Adipocyte (in vitro differentiated cells): ENCODE measurements around the gene MINPP1.
A peak's percentile ranks its signal among the peaks of the same experiment; 100 is the strongest.

Experiments used
- DNase-seq: peaks from one replicate; pipeline ENCODE4 v3.0.0-alpha.2; 2015; ENCODE audit warnings: low read depth
- H3K27me3 ChIP-seq: replicated peaks from 2 replicates; pipeline ENCODE4 v1.7.0; 2013; ENCODE audit warnings: mild to moderate bottlenecking, low read length, moderate library complexity; ENCODE audit not compliant: control insufficient read depth, insufficient read depth
- H3K36me3 ChIP-seq: 2 replicates; pipeline ENCODE4 v1.7.0; 2013; ENCODE audit warnings: low read length, mild to moderate bottlenecking, moderate library complexity; ENCODE audit not compliant: control insufficient read depth, insufficient read depth, severe bottlenecking
- H3K4me1 ChIP-seq: 2 replicates; pipeline ENCODE4 v1.7.0; 2013; ENCODE audit warnings: mild to moderate bottlenecking, low read length, moderate library complexity; ENCODE audit not compliant: control insufficient read depth, insufficient read depth
- H3K4me3 ChIP-seq: 2 replicates; pipeline ENCODE4 v1.7.0; 2013; ENCODE audit warnings: mild to moderate bottlenecking, low read length, moderate library complexity
- H3K9ac ChIP-seq: 2 replicates; pipeline ENCODE4 v1.7.0; 2013; ENCODE audit warnings: mild to moderate bottlenecking, low read length, moderate library complexity
- H3K9me3 ChIP-seq: 2 replicates; pipeline ENCODE4 v1.7.0; 2013; ENCODE audit warnings: mild to moderate bottlenecking, low read length, moderate library complexity; ENCODE audit not compliant: control insufficient read depth

The MINPP1 gene

DNA sequence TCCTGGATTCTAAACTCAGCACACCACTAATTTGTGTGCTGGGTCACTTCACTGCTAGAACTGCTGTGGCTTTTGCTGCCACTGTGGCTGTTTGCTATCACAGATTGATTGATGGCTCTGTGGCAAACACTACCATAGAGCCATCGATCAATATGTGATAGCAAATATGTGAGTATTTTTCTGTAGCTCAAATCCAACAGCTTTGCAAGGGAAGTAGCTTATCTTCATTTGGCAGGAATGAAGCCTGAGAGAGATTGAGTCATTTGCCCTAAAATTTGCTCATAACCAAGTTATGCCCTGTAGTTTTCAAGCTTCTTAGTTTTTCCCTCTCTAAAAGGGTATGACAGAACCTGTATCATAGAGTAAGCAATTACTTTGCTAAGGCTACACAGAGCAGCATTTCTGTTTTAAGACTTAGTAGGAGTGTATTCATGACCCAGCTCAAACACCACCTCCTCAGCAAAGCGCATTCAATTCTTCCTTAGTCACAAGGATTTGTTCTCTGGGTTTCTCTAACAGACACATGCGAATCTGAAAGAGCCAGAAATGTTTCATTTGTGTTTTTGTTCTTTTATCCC is 43.1 kb downstream of the MINPP1 start:
- Histone ChIP-seq H3K36me3 (no peaks in the 10 kb centered on the region), H3K4me1 (peaks cover 54% of the 10 kb centered on the region), H3K4me3 (peak overlapping the region; percentile 61), H3K27me3 (no peaks in the 10 kb centered on the region), H3K9ac (peak overlapping the region; percentile 53), H3K9me3 (no peaks in the 10 kb centered on the region)
- peak; percentile 67 for DNase-seq

DNA sequence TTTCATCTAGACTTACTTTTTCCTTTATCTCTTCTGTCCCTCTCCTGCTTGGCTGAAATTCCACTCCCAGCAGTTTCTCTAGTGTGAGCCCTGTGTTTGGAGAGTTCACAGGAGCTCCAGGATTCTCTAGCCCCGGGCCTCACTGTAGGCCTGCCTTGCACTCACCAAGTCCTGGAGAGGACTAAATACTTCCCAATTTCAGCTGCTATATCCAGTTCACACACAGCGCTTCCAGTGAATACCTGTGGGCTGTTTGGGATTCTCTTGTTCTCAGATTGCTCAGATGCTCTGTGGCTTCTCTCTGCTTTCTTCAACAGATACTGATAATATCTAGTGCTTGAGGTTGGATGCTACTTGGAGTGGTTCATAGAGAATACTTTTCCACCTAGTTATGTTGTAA is 46.0 kb downstream of the MINPP1 start:
- H3K9me3 ChIP-seq: no peaks in the 10 kb centered on the region

DNA sequence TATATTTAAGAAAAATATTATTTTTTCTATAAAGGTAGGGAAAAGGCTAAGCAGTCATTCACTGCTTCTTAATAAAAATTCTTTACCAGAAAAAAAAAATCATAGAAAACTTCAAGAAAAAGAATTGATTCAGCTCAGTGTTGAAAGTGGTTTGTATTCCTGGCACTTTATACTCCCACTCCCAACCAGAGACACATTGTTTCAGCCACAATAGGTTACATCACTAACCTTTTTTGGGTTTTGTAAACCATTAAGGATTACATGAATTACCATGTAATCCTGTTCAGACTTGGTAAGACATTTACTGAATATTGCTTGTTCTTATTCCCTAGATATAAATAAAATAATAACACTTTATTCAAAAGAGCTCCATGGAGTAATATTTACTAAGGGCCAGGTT is 46.6 kb downstream of the MINPP1 start:
- no peak overlapping the region for H3K9ac ChIP-seq
- no peaks in the 10 kb centered on the region for H3K27me3 ChIP-seq
- H3K36me3 ChIP-seq: no peaks in the 10 kb centered on the region

More for the DNA sequence above, 46.0 kb downstream of the MINPP1 start:
- Histone ChIP-seq H3K4me3 (no peak overlapping the region), H3K9ac (no peak overlapping the region), H3K36me3 (no peaks in the 10 kb centered on the region), H3K4me1 (peaks cover 36% of the 10 kb centered on the region), H3K27me3 (no peaks in the 10 kb centered on the region)
- no peak for DNase-seq

DNA sequence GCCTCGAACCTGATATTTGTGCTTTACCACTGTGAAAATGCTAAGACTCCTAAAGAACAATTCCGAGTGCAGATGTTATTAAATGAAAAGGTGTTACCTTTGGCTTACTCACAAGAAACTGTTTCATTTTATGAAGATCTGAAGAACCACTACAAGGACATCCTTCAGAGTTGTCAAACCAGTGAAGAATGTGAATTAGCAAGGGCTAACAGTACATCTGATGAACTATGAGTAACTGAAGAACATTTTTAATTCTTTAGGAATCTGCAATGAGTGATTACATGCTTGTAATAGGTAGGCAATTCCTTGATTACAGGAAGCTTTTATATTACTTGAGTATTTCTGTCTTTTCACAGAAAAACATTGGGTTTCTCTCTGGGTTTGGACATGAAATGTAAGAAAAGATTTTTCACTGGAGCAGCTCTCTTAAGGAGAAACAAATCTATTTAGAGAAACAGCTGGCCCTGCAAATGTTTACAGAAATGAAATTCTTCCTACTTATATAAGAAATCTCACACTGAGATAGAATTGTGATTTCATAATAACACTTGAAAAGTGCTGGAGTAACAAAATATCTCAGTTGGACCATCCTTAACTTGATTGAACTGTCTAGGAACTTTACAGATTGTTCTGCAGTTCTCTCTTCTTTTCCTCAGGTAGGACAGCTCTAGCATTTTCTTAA is 47.7 kb downstream of the MINPP1 start:
- no peak overlapping the region for H3K9ac ChIP-seq
- H3K4me3 ChIP-seq: no peak overlapping the region
- no peaks in the 10 kb centered on the region for H3K27me3 ChIP-seq
- DNase-seq: peak; percentile 49
- no peaks in the 10 kb centered on the region for H3K36me3 ChIP-seq
- peaks cover 19% of the 10 kb centered on the region for H3K4me1 ChIP-seq
- no peaks in the 10 kb centered on the region for H3K9me3 ChIP-seq

More for the DNA sequence above, 46.6 kb downstream of the MINPP1 start:
- DNase-seq: no peak
- Histone ChIP-seq H3K4me3 (no peak overlapping the region), H3K9me3 (no peaks in the 10 kb centered on the region), H3K4me1 (peaks cover 30% of the 10 kb centered on the region)

DNA sequence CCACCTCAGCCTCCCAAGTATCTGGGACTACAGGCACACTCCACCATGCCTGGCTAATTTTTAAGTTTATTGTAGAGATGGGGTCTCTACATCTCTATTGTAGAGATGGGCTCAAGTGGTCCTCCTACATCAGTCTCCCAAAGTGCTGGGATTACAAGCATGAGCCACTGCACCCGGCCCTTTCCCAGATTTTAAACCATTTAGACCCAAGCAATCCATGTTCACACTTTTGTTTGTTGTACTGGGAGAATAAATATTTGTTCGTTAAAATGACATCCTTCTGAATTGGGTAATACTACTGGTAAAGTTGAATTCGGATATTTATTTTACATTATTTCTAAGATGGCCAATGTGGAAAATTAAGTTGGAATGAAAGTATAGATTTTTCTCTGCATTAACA is 52.7 kb downstream of the MINPP1 start:
- H3K4me3 ChIP-seq: no peak overlapping the region
- H3K27me3 ChIP-seq: no peaks in the 10 kb centered on the region
- no peaks in the 10 kb centered on the region for H3K9me3 ChIP-seq
- H3K36me3 ChIP-seq: no peaks in the 10 kb centered on the region
- H3K9ac ChIP-seq: no peak overlapping the region
- no peak for DNase-seq
- peaks cover 5% of the 10 kb centered on the region for H3K4me1 ChIP-seq

DNA sequence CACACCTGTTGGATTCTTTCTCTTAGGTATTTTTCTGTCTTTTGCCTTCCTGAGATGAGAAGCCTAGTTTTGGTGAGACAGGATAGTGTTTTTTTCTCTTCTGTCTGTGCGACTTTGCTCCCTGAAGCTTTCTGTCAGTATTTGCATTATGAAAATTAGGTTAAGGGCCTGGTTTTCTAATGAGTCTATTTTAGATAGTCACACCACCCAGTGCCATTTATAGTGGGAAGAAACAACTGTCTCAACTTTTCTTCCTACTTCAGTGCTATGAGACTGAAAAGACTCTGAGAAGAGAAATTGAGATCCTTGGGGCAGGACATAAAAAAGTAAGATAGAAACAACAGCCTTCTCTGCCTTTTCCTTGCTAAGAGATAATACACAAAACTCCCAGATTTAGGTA is 53.6 kb downstream of the MINPP1 start:
- H3K27me3 ChIP-seq: no peaks in the 10 kb centered on the region
- H3K4me3 ChIP-seq: no peak overlapping the region
- H3K36me3 ChIP-seq: no peaks in the 10 kb centered on the region
- peaks cover 5% of the 10 kb centered on the region for H3K9me3 ChIP-seq
- no peak for DNase-seq
- no peaks in the 10 kb centered on the region for H3K4me1 ChIP-seq
- H3K9ac ChIP-seq: no peak overlapping the region

DNA sequence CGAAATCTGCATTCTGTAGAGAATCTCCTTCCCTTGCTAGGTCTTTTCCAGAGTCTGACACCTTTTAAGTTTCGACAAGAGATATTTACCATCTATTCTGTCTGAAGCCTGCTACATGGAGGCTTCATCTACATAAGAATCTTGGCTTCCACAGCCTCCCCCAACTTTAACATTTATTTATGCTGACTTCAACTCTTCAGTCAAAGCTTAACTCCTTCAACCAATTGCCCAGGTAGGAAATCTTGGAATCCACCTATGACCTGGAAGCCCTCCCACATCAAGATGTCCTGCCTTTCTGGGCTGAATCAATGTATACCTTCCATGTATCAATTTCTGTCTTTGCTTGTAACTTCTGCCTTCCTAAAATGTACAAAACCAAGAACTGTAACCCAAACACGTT is 54.7 kb downstream of the MINPP1 start:
- no peak for DNase-seq
- no peak overlapping the region for H3K4me3 ChIP-seq

DNA sequence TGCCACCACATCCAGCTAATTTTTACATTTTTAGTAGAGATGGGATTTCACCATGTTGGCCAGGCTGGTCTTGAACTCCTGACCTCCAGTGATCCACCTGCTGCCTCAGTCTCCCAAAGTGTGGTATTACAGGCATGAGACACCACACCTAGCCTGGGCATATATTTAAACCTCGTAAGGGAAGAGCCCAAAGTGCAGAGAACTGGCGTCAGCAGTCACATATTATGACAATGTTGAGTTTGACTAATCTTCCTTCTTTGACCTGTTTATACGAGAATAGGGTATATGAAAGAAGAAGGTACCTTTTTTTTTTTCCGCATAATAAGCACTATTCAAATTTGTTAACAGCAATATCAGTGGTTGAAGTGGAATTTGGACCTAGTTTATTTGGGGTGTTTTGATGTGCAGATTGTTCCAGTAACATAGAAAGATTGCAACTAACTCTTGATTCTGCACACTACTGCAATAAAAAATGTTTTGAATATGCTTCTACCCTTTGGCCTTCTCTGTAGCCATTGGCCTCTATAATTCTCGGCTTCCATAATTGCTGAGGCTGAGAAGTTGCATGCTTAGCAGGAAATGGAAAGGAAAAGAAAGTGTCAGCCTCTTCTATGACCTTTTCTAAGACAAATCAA is 55.9 kb downstream of the MINPP1 start:
- no peaks in the 10 kb centered on the region for H3K4me1 ChIP-seq
- H3K27me3 ChIP-seq: no peaks in the 10 kb centered on the region
- no peak overlapping the region for H3K9ac ChIP-seq
- H3K4me3 ChIP-seq: no peak overlapping the region
- no peak for DNase-seq
- no peaks in the 10 kb centered on the region for H3K36me3 ChIP-seq
- H3K9me3 ChIP-seq: peaks cover 14% of the 10 kb centered on the region

More for the DNA sequence above, 54.7 kb downstream of the MINPP1 start:
- Histone ChIP-seq H3K4me1 (no peaks in the 10 kb centered on the region), H3K36me3 (no peaks in the 10 kb centered on the region), H3K9ac (no peak overlapping the region), H3K9me3 (peaks cover 5% of the 10 kb centered on the region), H3K27me3 (no peaks in the 10 kb centered on the region)

DNA sequence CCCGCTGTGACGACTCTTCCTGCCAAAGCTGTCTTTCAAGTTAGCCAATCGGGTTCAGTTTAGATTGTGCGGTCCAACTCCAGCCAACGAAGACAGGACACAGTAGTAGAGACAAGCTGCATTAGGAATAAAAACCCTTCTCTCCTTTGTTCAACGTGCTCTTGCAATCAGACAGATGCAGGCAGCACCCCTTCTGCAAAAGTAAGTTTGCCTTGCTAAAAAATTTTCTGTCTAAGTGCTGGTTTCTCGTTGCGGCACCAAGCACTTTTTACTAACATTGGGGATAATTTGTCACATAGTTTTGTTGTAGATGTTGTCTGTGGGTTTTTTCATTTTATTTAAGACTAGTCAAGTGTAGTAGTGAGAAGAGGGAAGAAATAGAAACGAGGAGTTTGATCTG is 58.1 kb downstream of the MINPP1 start:
- Histone ChIP-seq H3K9me3 (peaks cover 19% of the 10 kb centered on the region), H3K36me3 (no peaks in the 10 kb centered on the region), H3K4me3 (no peak overlapping the region), H3K27me3 (no peaks in the 10 kb centered on the region), H3K4me1 (no peaks in the 10 kb centered on the region), H3K9ac (no peak overlapping the region)
- no peak for DNase-seq

DNA sequence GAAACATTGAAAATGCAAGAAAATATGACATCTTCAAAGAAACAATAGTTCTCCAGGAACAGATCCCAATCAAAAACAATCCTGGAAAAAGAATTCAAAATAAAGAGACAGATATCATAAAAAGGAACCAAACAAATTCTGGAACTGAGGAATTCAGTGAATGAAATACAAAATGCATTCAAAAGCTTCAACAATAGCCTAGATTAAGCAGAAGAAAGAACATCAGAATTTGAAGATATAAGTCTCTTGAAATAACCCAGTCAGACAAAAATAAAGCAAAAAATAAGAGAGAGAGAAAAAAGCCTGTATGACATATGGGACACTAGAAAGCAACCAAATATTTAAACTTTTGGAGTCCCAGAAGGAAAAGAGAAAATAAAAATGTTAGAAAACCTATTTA is 60.3 kb downstream of the MINPP1 start:
- Histone ChIP-seq H3K36me3 (no peaks in the 10 kb centered on the region), H3K4me3 (no peak overlapping the region), H3K4me1 (no peaks in the 10 kb centered on the region), H3K27me3 (no peaks in the 10 kb centered on the region), H3K9ac (no peak overlapping the region), H3K9me3 (peaks cover 19% of the 10 kb centered on the region)
- DNase-seq: no peak

DNA sequence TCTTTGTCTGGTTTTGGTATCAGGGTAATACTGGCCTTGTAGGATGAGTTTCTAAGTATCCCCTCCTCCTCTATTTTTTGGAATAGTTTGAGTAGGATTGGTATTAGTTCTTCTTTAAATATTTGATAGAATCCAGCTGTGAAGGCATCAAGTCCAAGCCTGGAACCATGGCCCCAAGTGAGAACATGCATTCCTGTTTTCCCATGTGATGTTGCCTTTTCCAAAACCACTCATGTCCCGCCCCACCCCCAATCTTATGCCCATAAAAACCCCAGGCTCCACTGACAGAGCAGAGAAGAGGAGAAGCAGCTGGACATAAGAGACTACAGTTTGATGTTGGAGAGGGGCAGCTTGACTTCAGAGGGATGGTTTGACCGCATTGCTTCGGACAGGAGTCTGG is 71.2 kb downstream of the MINPP1 start:
- no peaks in the 10 kb centered on the region for H3K36me3 ChIP-seq
- peaks cover 8% of the 10 kb centered on the region for H3K9me3 ChIP-seq
- no peak overlapping the region for H3K9ac ChIP-seq
- no peak for DNase-seq
- H3K4me1 ChIP-seq: peaks cover 16% of the 10 kb centered on the region
- H3K27me3 ChIP-seq: no peaks in the 10 kb centered on the region
- no peak overlapping the region for H3K4me3 ChIP-seq
